HG03575 (cell line): ENCODE measurements around the gene ABCC11.

Experiments used
- ATAC-seq: cut with Tn5 transposase; IDR thresholded peaks from one replicate; pipeline ENCODE4 v1.9.1; 2021; ENCODE audit not compliant: unreplicated experiment, insufficient number of reproducible peaks, low FRiP score; ENCODE audit errors: extremely low read depth

The ABCC11 gene

DNA sequence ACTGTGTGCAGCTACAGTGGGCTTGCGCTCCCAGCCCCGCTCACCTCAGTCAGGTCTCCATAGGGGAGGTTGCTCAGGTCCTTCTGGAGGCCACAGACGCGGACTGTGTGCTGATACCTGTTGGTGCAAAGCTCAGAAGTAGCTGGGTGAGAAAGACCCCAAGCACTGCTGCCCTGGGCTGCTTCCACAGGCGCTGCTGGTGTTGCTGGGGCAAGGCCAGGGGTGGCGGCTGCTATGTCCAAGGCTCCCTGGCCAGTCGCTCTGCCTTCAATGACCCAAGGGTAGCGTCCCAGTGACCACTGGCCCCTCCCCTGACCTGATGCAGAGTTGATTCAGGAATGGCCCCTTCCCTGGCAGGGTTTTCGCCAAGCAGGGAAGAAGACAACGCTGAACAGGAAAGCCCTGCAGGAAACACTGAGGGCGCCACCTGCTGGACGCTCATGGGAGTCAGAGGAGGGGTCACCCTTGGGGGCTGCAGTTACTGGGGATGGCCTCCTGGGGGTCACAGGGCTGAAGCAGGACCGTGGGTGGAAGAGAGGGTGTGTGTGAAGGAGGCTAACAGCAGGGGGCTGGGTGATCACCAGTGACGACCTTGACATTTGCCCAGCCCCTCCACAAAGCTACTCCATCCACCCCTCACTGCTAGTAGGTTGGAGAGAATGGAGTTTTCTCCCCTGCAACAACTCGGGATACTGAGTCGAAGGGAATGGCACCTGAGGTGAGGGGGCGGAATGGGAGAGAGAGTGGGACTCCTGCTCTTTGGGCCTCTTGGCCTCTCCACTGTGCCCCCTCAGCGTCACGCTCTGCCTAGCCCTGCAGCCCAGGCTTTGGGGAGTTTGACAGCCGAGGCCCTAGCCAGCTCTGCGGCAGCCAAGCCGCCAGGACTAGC lies 129.9 kb downstream of the ABCC11 start:
- no peak for ATAC-seq
